T-helper 22 cell (primary cell): ENCODE data around the gene RAB25.

ENCODE experiments used
- DNase-seq: peaks from one replicate; pipeline ENCODE4 v3.0.0-alpha.2; 2020; ENCODE audit warnings: low read depth

The RAB25 gene

DNA sequence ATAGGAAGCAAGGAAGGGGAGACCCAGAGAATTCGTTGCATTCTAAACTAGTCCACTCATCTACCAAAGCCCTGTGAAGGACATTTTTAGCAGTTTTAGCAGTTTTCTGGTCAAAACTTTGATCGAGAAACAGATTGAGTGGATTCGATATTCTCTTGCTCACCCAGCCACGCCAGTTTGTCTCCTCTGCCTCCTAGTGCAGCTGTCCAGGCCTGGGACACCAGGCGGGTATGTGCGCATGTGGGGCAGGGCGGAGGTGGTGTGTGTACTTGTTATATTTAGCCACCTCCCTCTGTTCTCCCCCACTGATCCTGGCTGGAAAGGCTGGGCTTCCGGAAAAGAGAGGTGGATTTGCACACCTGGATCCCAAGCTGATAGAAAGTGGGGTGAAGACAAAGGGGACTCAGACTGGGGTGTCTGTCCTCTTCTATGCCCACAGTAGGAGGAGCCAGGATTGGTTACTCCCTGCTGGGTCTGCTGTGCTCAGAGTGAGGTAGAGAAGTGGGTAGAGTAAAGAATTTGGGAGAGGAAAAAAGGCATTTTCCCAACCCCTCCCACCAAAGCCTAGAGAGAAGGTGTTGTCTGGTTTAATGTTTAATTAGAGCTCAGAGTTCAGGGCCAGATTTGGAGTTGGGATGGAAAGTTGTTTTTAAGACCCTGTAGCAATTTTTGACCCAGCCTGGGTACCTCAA lies 57.4 kb downstream of the RAB25 start:
- no peak for DNase-seq

DNA sequence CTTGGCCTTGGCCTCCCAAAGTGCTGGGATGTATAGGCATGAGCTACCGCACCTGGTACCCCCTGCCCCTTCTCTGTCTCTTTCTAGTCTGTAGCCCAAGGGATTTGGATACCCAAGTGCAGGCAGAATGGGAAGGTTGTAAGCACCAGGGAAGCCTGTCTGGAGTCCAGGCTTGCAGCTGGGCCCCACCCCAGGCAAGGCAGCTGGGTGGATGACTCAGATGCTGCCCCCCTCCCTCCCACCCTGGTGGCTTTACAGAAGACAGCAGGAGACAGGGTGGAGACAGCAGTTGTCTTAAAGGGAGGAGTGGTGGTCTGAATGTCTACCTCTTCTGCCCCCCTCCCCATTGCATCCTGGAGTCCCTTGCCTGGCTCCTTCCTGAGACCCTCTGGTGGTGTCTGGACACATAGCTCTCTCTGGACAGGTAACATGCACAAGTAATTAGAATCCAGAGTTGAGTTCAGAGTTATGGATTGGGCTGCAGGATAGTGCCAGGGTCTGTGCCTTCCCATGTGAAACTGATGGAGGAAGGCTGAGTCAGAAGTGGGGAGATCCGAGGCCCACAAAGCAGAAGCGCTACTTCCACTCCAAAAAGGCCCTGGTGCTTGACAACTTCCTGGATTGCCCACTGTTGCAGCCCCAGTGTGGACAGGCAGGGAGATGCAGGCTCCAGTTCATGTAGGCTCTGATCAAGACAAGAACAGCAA lies 58.7 kb downstream of the RAB25 start:
- no peak for DNase-seq
